HCT116 (cell line): Measurements from ENCODE around the gene CIB4. TPM values are rescaled to one million over a fixed set of nuclear protein-coding genes. Genes with fewer than 3 reads are reported as not detected.

Source experiments
- ATAC-seq: fragments of 200-7000 bp; cut with Tn5 transposase; 2 replicates; pipeline ENCODE4 v1.9.1; 2020; ENCODE audit warnings: mild to moderate bottlenecking, moderate library complexity
- BruUV-seq: library from RNA; stranded (reverse); fragments of 400-500 nt; replicated peaks from 2 replicates; lab custom pipeline; 2021; lab: Mats Ljungman, UMichigan
- CTCF ChIA-PET: fragments of 300-600 bp; sonication (Branson Sonifier 250); formaldehyde crosslinking; loops from one replicate; lab custom pipeline; 2021; ENCODE audit warnings: antibody characterized with exemption; lab: Charles Lee
- POLR2A ChIA-PET: fragments of 300-600, 350-600 bp; sonication (Branson Sonifier 250); formaldehyde crosslinking; loops from one replicate; lab custom pipeline; 2021; ENCODE audit warnings: antibody characterized with exemption; lab: Charles Lee
- RAD21 ChIA-PET, 2 experiments: fragments of 300-600 bp; sonication (Branson Sonifier 250); formaldehyde crosslinking; loops; one replicate each; lab custom pipeline; 2023; ENCODE audit warnings: low total read pairs in 2 of 2; ENCODE audit not compliant: uncharacterized antibody in 2 of 2, unreplicated experiment in 2 of 2, low non-redundant PET in 1 of 2; lab: Charles Lee
- DNase-seq: peaks from one replicate; pipeline ENCODE4 v3.0.0-alpha.2; 2010; ENCODE audit warnings: low read depth, low spot score
- H2AFZ ChIP-seq: fragments of 200-600 bp; shearing (Covaris generic), sonication (generic); 2 replicates; pipeline ENCODE4 v1.6.1; 2017; ENCODE audit warnings: low read depth, mixed run types, mixed read lengths, antibody characterized with exemption, low read length; ENCODE audit not compliant: poor library complexity, severe bottlenecking
- H3K27ac ChIP-seq: 2 replicates; pipeline ENCODE4 v1.5.1; 2012; ENCODE audit warnings: low read depth, low read length
- H3K27me3 ChIP-seq: fragments of 200-600 bp; sonication (generic); 2 replicates; pipeline ENCODE4 v1.6.1; 2016; ENCODE audit warnings: mixed run types, low read length, mixed read lengths; ENCODE audit not compliant: insufficient read depth
- H3K36me3 ChIP-seq, 2 experiments: fragments of 200-500 bp in 1 of 2; fragments of 200-600 bp in 1 of 2; sonication (Bioruptor generic) in 1 of 2; sonication (generic) in 1 of 2; 2 replicates each; pipeline versions ENCODE4 v1.5.1 to v1.6.1; 2014 to 2016; ENCODE audit warnings: low read length in 2 of 2, inconsistent platforms in 1 of 2, mixed read lengths in 1 of 2, mixed run types in 1 of 2; ENCODE audit not compliant: insufficient read depth in 2 of 2, control insufficient read depth in 1 of 2
- H3K4me1 ChIP-seq, 2 experiments: fragments of 200-600 bp in 1 of 2; sonication (generic) in 1 of 2; 2 replicates each; pipeline versions ENCODE4 v1.5.1 to v1.6.1; 2012 to 2017; ENCODE audit warnings: low read length in 2 of 2, inconsistent platforms in 1 of 2, mild to moderate bottlenecking in 1 of 2, mixed read lengths in 1 of 2, mixed run types in 1 of 2, moderate library complexity in 1 of 2; ENCODE audit not compliant: insufficient read depth in 2 of 2, control insufficient read depth in 1 of 2
- H3K4me2 ChIP-seq: fragments of 200-600 bp; sonication (generic); 2 replicates; pipeline ENCODE4 v1.6.1; 2017; ENCODE audit warnings: mixed run types, low read length, mixed read lengths
- H3K4me3 ChIP-seq, 2 experiments: fragments of 200-600 bp in 1 of 2; sonication (generic) in 1 of 2; replicated peaks in 1 of 2; 2 replicates each; pipeline ENCODE4 v1.5.1; 2011 to 2016; ENCODE audit warnings: low read length in 2 of 2, control low read depth in 1 of 2, low read depth in 1 of 2, mild to moderate bottlenecking in 1 of 2, mixed read lengths in 1 of 2, mixed run types in 1 of 2
- H3K79me2 ChIP-seq: fragments of 200-600 bp; sonication (generic); 2 replicates; pipeline ENCODE4 v1.6.1; 2017; ENCODE audit warnings: mild to moderate bottlenecking, mixed run types, low read length, moderate library complexity, mixed read lengths; ENCODE audit not compliant: insufficient read depth
- H3K9ac ChIP-seq: fragments of 200-600 bp; sonication (generic); 2 replicates; pipeline ENCODE4 v1.6.1; 2016; ENCODE audit warnings: low read length, mixed read lengths
- H3K9me2 ChIP-seq: fragments of 200-600 bp; sonication (generic), shearing (Covaris generic); 2 replicates; pipeline ENCODE4 v1.6.1; 2017; ENCODE audit warnings: mixed run types, mild to moderate bottlenecking, moderate library complexity; ENCODE audit not compliant: insufficient read depth
- H3K9me3 ChIP-seq, 2 experiments: fragments of 200-500 bp in 1 of 2; fragments of 200-600 bp in 1 of 2; sonication (Bioruptor generic) in 1 of 2; sonication (generic) in 1 of 2; 2 replicates each; pipeline ENCODE4 v1.6.1; 2014 to 2017; ENCODE audit warnings: low read length in 2 of 2, mixed read lengths in 2 of 2, inconsistent platforms in 1 of 2, low read depth in 1 of 2, mild to moderate bottlenecking in 1 of 2, mixed run types in 1 of 2, moderate library complexity in 1 of 2; ENCODE audit not compliant: control insufficient read depth in 1 of 2, insufficient read depth in 1 of 2
- H4K20me1 ChIP-seq: fragments of 200-600 bp; sonication (generic), shearing (Covaris generic); 2 replicates; pipeline ENCODE4 v1.6.1; 2017; ENCODE audit warnings: mixed run types, mild to moderate bottlenecking, moderate library complexity; ENCODE audit not compliant: insufficient read depth
- CBX3 ChIP-seq: IDR thresholded peaks from 2 replicates; pipeline ENCODE4 v1.6.1; 2012; ENCODE audit warnings: low read depth
- EGR1 ChIP-seq: IDR thresholded peaks from 2 replicates; pipeline ENCODE4 v1.6.1; 2012; ENCODE audit warnings: low read depth
- EZH2 ChIP-seq: fragments of 200-600 bp; sonication (generic); IDR thresholded peaks from 2 replicates; pipeline ENCODE4 v1.6.1; 2017; ENCODE audit warnings: antibody characterized with exemption, mixed run types
- EZH2phosphoT487 ChIP-seq: fragments of 200-600 bp; IDR thresholded peaks from 2 replicates; pipeline ENCODE4 v1.6.1; 2018; ENCODE audit warnings: antibody characterized with exemption, borderline replicate concordance
- FOSL1 ChIP-seq: IDR thresholded peaks from 2 replicates; pipeline ENCODE4 v1.6.1; 2012; ENCODE audit warnings: low read depth
- JUND ChIP-seq: IDR thresholded peaks from 2 replicates; pipeline ENCODE4 v1.6.1; 2012
- POLR2A ChIP-seq: IDR thresholded peaks from 2 replicates; pipeline ENCODE4 v1.7.0; 2011; ENCODE audit warnings: borderline replicate concordance; ENCODE audit not compliant: insufficient read depth, insufficient read length; ENCODE audit errors: extremely low read depth
- POLR2AphosphoS5 ChIP-seq: IDR thresholded peaks from 2 replicates; pipeline ENCODE4 v1.6.1; 2011; ENCODE audit warnings: mild to moderate bottlenecking, low read depth, low read length, moderate library complexity
- RAD21 ChIP-seq: IDR thresholded peaks from 2 replicates; pipeline ENCODE4 v1.6.1; 2012; ENCODE audit warnings: low read depth, mild to moderate bottlenecking
- SIN3A ChIP-seq: IDR thresholded peaks from 2 replicates; pipeline ENCODE4 v1.6.1; 2012; ENCODE audit warnings: low read depth
- SP1 ChIP-seq: IDR thresholded peaks from 2 replicates; pipeline ENCODE4 v1.6.1; 2012; ENCODE audit warnings: low read depth
- SRF ChIP-seq: IDR thresholded peaks from 2 replicates; pipeline ENCODE4 v1.6.1; 2012; ENCODE audit warnings: low read depth
- YY1 ChIP-seq: IDR thresholded peaks from 2 replicates; pipeline ENCODE4 v1.6.1; 2011; ENCODE audit warnings: low read length, low read depth, moderate library complexity, mild to moderate bottlenecking; ENCODE audit not compliant: insufficient replicate concordance; ENCODE audit errors: extremely low read depth
- ZNF274 ChIP-seq: fragments of 200-500 bp; sonication (Bioruptor generic); IDR thresholded peaks from 2 replicates; pipeline ENCODE4 v1.6.1; 2014; ENCODE audit warnings: mild to moderate bottlenecking, low read depth, low read length, inconsistent platforms
- intact Hi-C: fragments of 100-400 bp; cut with micrococcal nuclease; formaldehyde crosslinking; loops from 2 replicates; pipeline ENCODE4 v1.10.0; 2022
- total RNA-seq: library from RNA; stranded (reverse); gene quantifications from one replicate; pipeline ENCODE4 v1.2.1, GENCODE V29; 2021; ENCODE audit not compliant: unreplicated experiment
- TF ChIP-seq, protein P1 (sequence below): IDR thresholded peaks from 2 replicates; pipeline ENCODE4 v1.6.1; 2011; ENCODE audit warnings: mild to moderate bottlenecking, low read length, moderate library complexity; ENCODE audit not compliant: insufficient replicate concordance; ENCODE audit errors: extremely low read depth
- TF ChIP-seq, protein P2 (sequence below), 3 experiments: fragments of 200-600 bp in 1 of 3; sonication (generic) in 1 of 3; IDR thresholded peaks in 2 of 3; conservative IDR thresholded peaks in 1 of 3; 2 replicates each; pipeline ENCODE4 v1.5.1; 2012 to 2017; ENCODE audit warnings: low read depth in 2 of 3, low read length in 2 of 3, antibody characterized with exemption in 1 of 3, borderline replicate concordance in 1 of 3, control low read depth in 1 of 3, mild to moderate bottlenecking in 1 of 3, mixed read lengths in 1 of 3, mixed run types in 1 of 3, moderate library complexity in 1 of 3; ENCODE audit not compliant: insufficient read depth in 1 of 3
- TF ChIP-seq, protein P3 (sequence below): IDR thresholded peaks from 2 replicates; pipeline ENCODE4 v1.6.1; 2012
- TF ChIP-seq, protein P4 (sequence below): IDR thresholded peaks from 2 replicates; pipeline ENCODE4 v1.6.1; 2012; ENCODE audit warnings: low read depth
- TF ChIP-seq, protein P5 (sequence below): IDR thresholded peaks from 2 replicates; pipeline ENCODE4 v1.6.1; 2012

The CIB4 gene
- total RNA-seq, 1 experiment from 2014 or later = not detected

DNA sequence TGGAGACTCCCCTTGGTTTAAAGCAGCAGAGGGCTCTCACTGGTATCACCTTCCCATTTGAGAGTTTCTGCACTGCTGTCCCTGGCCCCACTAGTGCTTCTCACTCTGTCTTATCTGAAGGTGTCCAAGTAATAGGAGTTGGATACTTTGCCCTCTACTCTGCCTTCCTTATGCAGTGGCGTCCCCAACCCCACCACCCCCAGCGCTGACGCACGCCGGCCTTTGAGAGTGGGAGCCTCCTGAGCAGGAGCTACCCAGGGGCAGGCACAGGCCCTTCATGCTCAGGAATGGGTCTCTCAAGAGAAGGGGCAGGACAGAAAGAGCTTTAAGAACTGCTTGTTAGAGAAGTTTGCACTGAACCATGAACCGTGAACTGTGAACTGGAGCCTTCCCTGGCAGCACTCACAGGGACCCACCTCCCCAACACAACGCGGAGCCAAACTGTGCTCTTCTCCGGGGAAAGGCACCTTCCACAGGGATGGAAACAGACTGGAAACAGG lies 3.3 kb downstream of the CIB4 start:
- DNase-seq (no peak), ATAC-seq (no peak)
- H3K27ac ChIP-seq = no peak overlapping the region
- no peaks in the 10 kb centered on the region for H3K27me3 ChIP-seq
- no peak for TF ChIP-seq POLR2A
- TF ChIP-seq, protein P1, sequence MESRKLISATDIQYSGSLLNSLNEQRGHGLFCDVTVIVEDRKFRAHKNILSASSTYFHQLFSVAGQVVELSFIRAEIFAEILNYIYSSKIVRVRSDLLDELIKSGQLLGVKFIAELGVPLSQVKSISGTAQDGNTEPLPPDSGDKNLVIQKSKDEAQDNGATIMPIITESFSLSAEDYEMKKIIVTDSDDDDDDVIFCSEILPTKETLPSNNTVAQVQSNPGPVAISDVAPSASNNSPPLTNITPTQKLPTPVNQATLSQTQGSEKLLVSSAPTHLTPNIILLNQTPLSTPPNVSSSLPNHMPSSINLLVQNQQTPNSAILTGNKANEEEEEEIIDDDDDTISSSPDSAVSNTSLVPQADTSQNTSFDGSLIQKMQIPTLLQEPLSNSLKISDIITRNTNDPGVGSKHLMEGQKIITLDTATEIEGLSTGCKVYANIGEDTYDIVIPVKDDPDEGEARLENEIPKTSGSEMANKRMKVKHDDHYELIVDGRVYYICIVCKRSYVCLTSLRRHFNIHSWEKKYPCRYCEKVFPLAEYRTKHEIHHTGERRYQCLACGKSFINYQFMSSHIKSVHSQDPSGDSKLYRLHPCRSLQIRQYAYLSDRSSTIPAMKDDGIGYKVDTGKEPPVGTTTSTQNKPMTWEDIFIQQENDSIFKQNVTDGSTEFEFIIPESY = no peak
- TF ChIP-seq, protein P2, sequence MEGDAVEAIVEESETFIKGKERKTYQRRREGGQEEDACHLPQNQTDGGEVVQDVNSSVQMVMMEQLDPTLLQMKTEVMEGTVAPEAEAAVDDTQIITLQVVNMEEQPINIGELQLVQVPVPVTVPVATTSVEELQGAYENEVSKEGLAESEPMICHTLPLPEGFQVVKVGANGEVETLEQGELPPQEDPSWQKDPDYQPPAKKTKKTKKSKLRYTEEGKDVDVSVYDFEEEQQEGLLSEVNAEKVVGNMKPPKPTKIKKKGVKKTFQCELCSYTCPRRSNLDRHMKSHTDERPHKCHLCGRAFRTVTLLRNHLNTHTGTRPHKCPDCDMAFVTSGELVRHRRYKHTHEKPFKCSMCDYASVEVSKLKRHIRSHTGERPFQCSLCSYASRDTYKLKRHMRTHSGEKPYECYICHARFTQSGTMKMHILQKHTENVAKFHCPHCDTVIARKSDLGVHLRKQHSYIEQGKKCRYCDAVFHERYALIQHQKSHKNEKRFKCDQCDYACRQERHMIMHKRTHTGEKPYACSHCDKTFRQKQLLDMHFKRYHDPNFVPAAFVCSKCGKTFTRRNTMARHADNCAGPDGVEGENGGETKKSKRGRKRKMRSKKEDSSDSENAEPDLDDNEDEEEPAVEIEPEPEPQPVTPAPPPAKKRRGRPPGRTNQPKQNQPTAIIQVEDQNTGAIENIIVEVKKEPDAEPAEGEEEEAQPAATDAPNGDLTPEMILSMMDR (IDR thresholded peaks at IDR 0.05 in 2 of 3, conservative IDR thresholded peaks at IDR 0.05 in 1 of 3; ENCODE audit: borderline replicate concordance in 1 of 3, insufficient read depth in 1 of 3, low read depth in 2 of 3, low read length in 2 of 3) = no peak
- no peak for TF ChIP-seq FOSL1
- TF ChIP-seq CBX3 = no peak
- TF ChIP-seq YY1 = no peak
- TF ChIP-seq, protein P3, sequence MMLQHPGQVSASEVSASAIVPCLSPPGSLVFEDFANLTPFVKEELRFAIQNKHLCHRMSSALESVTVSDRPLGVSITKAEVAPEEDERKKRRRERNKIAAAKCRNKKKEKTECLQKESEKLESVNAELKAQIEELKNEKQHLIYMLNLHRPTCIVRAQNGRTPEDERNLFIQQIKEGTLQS = no peak
- no peak for TF ChIP-seq JUND
- no peak for TF ChIP-seq EZH2phosphoT487
- no peak for TF ChIP-seq RAD21
- no peak for TF ChIP-seq SP1
- TF ChIP-seq, protein P4, sequence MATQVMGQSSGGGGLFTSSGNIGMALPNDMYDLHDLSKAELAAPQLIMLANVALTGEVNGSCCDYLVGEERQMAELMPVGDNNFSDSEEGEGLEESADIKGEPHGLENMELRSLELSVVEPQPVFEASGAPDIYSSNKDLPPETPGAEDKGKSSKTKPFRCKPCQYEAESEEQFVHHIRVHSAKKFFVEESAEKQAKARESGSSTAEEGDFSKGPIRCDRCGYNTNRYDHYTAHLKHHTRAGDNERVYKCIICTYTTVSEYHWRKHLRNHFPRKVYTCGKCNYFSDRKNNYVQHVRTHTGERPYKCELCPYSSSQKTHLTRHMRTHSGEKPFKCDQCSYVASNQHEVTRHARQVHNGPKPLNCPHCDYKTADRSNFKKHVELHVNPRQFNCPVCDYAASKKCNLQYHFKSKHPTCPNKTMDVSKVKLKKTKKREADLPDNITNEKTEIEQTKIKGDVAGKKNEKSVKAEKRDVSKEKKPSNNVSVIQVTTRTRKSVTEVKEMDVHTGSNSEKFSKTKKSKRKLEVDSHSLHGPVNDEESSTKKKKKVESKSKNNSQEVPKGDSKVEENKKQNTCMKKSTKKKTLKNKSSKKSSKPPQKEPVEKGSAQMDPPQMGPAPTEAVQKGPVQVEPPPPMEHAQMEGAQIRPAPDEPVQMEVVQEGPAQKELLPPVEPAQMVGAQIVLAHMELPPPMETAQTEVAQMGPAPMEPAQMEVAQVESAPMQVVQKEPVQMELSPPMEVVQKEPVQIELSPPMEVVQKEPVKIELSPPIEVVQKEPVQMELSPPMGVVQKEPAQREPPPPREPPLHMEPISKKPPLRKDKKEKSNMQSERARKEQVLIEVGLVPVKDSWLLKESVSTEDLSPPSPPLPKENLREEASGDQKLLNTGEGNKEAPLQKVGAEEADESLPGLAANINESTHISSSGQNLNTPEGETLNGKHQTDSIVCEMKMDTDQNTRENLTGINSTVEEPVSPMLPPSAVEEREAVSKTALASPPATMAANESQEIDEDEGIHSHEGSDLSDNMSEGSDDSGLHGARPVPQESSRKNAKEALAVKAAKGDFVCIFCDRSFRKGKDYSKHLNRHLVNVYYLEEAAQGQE = no peak
- TF ChIP-seq ZNF274 = no peak
- TF ChIP-seq, protein P5, sequence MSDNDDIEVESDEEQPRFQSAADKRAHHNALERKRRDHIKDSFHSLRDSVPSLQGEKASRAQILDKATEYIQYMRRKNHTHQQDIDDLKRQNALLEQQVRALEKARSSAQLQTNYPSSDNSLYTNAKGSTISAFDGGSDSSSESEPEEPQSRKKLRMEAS = no peak
- TF ChIP-seq EZH2 = no peak
- TF ChIP-seq EGR1 = no peak
- TF ChIP-seq POLR2AphosphoS5 = no peak
- TF ChIP-seq SIN3A = no peak
- TF ChIP-seq SRF = no peak
- BruUV-seq = no TSS peak
- ChIA-PET CTCF (no interaction called here), POLR2A (no interaction called here), RAD21 (no interaction called here)
- H3K4me2 ChIP-seq = no peak overlapping the region
- peaks cover 8 to 20% of the 10 kb centered on the region in 2 experiments; a peak in 3 of 4 replicates for H3K4me1 ChIP-seq
- H3K9me2 ChIP-seq = no peaks in the 10 kb centered on the region
- no peak overlapping the region for H2AFZ ChIP-seq
- intact Hi-C loops = no loop called here
- H3K9ac ChIP-seq = no peak overlapping the region
- H3K4me3 ChIP-seq = no peak overlapping the region
- H3K79me2 ChIP-seq = no peaks in the 10 kb centered on the region
- H3K9me3 ChIP-seq = no peaks in the 10 kb centered on the region
- no peaks in the 10 kb centered on the region for H4K20me1 ChIP-seq
- H3K36me3 ChIP-seq = no peaks in the 10 kb centered on the region
